ENCODE data around the gene SLC25A18. TPM values are rescaled to one million over a fixed set of nuclear protein-coding genes. Genes with fewer than 3 reads are reported as not detected.

SLC25A18 gene
- total RNA-seq, 1 donor from 2014 or later, result 0.27 TPM

DNA sequence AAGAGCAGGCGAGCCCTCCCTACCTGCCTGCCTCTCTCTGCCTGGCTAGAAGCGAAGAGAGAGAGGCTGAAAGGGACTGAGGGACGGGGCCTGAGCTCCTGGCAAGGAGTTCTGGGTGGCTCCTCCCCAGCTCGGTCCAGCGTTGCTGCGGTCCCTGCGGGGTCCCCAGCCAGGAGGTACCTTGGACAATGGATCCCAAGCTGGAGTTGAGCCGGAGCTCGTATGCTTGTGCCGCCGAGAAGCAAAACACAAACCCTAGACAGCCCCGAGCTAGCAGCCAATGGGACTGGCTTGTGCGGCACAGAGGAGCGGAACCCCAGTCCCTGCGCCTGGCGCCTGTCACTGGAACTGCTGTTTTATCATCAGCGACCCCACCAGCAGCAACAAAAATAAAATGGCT, 18.3 kb downstream of the SLC25A18 start:
- Mint-ChIP-seq H3K4me3 (no peak overlapping the region), H3K36me3 (ENCODE audit: low read depth) (no peaks in the 10 kb centered on the region), H3K27ac (no peak overlapping the region), H3K9me3 (no peaks in the 10 kb centered on the region), H3K27me3 (peaks cover 2% of the 10 kb centered on the region), H3K4me1 (no peaks in the 10 kb centered on the region)
- ATAC-seq (ENCODE audit: low read depth) (no peak), DNase-seq (no peak)
- ChIA-PET POLR2A (no interaction called here), CTCF (no interaction called here)
- intact Hi-C loops (cut with micrococcal nuclease), result no loop called here
- TF ChIP-seq CTCF (IDR thresholded peaks at IDR 0.05), result no peak

GRCh38 chr22:17583151-17583550, 19.9 kb downstream of the SLC25A18 start:
- no peak for TF ChIP-seq CTCF (IDR thresholded peaks at IDR 0.05)
- Mint-ChIP-seq H3K36me3 (ENCODE audit: low read depth) (no peaks in the 10 kb centered on the region), H3K9me3 (no peaks in the 10 kb centered on the region), H3K4me1 (no peaks in the 10 kb centered on the region), H3K4me3 (no peak overlapping the region), H3K27me3 (peaks cover 2% of the 10 kb centered on the region), H3K27ac (no peak overlapping the region)
- ChIA-PET POLR2A (no interaction called here), CTCF (no interaction called here)
- intact Hi-C loops (cut with micrococcal nuclease), result no loop called here
- ATAC-seq (ENCODE audit: low read depth) (no peak), DNase-seq (no peak)

GRCh38 chr22:17586831-17587440, 23.6 kb downstream of the SLC25A18 start:
- intact Hi-C loops (cut with micrococcal nuclease), result no loop called here

DNA sequence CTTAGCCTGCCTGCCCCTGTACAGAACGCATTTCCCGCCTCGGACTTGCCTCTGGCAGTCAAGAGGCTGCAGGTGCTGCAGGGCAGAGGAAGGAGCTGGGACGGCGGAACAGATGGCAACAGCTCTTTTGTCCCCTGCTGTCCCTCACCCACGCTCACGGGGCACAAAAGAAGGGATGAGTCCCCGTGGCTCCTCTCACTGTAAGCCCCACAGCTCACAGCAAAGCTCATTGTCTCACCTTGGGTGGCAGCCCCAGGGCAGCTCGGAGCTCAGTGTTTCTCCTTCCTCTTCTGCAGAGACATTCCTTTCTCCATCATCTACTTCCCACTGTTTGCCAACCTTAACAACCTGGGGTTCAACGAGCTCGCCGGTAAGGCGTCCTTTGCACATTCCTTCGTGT, 24.3 kb downstream of the SLC25A18 start:
- ATAC-seq (ENCODE audit: low read depth), result no peak

More at GRCh38 chr22:17586831-17587440, 23.6 kb downstream of the SLC25A18 start:
- ATAC-seq (ENCODE audit: low read depth) (no peak), DNase-seq (no peak)
- ChIA-PET CTCF (no interaction called here), POLR2A (no interaction called here)
- no peak for TF ChIP-seq CTCF (IDR thresholded peaks at IDR 0.05)
- H3K4me3 Mint-ChIP-seq, result no peak overlapping the region
- no peaks in the 10 kb centered on the region for H3K4me1 Mint-ChIP-seq
- peaks cover 17% of the 10 kb centered on the region for H3K36me3 Mint-ChIP-seq (ENCODE audit: low read depth)
- H3K27ac Mint-ChIP-seq, result no peak overlapping the region
- H3K9me3 Mint-ChIP-seq, result no peaks in the 10 kb centered on the region
- H3K27me3 Mint-ChIP-seq, result no peaks in the 10 kb centered on the region

DNA sequence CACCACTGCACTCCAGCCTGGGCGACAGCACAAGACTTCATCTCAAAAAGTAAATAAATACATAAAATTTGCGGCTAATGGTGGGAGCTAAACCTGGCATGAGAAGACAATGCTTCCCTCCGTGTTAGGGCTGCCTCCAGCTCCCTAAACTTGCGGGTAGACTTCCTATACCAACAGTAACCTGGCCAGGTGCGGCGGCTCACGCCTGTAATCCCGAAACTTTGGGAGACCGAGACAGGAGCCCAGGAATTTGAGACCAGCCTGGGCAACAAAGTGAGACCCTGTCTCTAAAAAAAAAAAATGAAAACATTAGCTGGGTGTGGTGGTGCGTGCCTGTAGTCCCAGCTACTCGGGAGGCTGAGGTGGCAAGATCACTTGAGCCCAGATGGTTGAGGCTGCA, 25.3 kb downstream of the SLC25A18 start:
- TF ChIP-seq CTCF (IDR thresholded peaks at IDR 0.05), result no peak
- H3K36me3 Mint-ChIP-seq (ENCODE audit: low read depth), result peaks cover 34% of the 10 kb centered on the region
- no peak overlapping the region for H3K4me3 Mint-ChIP-seq
- DNase-seq (no peak), ATAC-seq (ENCODE audit: low read depth) (no peak)
- H3K4me1 Mint-ChIP-seq, result peaks cover 6% of the 10 kb centered on the region
- CTCF ChIA-PET, result no interaction called here
- no peaks in the 10 kb centered on the region for H3K9me3 Mint-ChIP-seq
- H3K27me3 Mint-ChIP-seq, result no peaks in the 10 kb centered on the region
- POLR2A ChIA-PET, result no interaction called here
- no peak overlapping the region for H3K27ac Mint-ChIP-seq
- intact Hi-C loops (cut with micrococcal nuclease), result no loop called here

More for the DNA sequence above, 24.3 kb downstream of the SLC25A18 start:
- no peak for DNase-seq
- Mint-ChIP-seq H3K9me3 (no peaks in the 10 kb centered on the region), H3K27ac (no peak overlapping the region), H3K4me3 (no peak overlapping the region), H3K4me1 (no peaks in the 10 kb centered on the region), H3K36me3 (ENCODE audit: low read depth) (peaks cover 24% of the 10 kb centered on the region), H3K27me3 (no peaks in the 10 kb centered on the region)
- POLR2A ChIA-PET, result no interaction called here
- TF ChIP-seq CTCF (IDR thresholded peaks at IDR 0.05), result no peak
- CTCF ChIA-PET, result no interaction called here
- intact Hi-C loops (cut with micrococcal nuclease), result no loop called here

All from activated B cell treated with CpG ODN at 0.5 μM for 24 hours (primary cell).